Measurements from ENCODE around the gene GPR158. TPM values are rescaled to one million over a fixed set of nuclear protein-coding genes. Genes with fewer than 3 reads are reported as not detected.

GPR158 gene
- total and polyA plus RNA-seq, 4 donors: 0.03 to 0.08 TPM; not detected in 2

GRCh38 chr10:25245165-25245564 lies 70.4 kb downstream of the GPR158 start:
- no peaks in the 10 kb centered on the region for H3K36me3 ChIP-seq (ENCODE audit: control insufficient read depth in 4 of 4, insufficient read depth in 3 of 4, low read depth in 1 of 4, low read length in 3 of 4)
- WGBS: 54% methylated on average over 1 of the region's 1 CpG
- no peaks in the 10 kb centered on the region for H3K27me3 ChIP-seq (ENCODE audit: control insufficient read depth in 4 of 4, insufficient read depth in 4 of 4, low read length in 3 of 4)
- TF ChIP-seq CTCF (IDR thresholded peaks at IDR 0.05; ENCODE audit: low read depth, low read length, missing input control) (no peak), NR2F2 (IDR thresholded peaks at IDR 0.05) (no peak), JUND (IDR thresholded peaks at IDR 0.05) (no peak)
- no peak overlapping the region for H3K9ac ChIP-seq (ENCODE audit: low read depth in 1 of 2, low read length in 2 of 2)
- DNase-seq (ENCODE audit: low spot score): no peak
- H3K4me1 ChIP-seq (ENCODE audit: control insufficient read depth in 4 of 4, insufficient read depth in 4 of 4, low read length in 3 of 4): no peaks in the 10 kb centered on the region
- no peak overlapping the region for H3K27ac ChIP-seq (ENCODE audit: low read depth in 1 of 2, low read length in 2 of 2)
- H3K9me3 ChIP-seq (ENCODE audit: control insufficient read depth in 4 of 4, low read length in 3 of 4): no peaks in the 10 kb centered on the region
- H3K4me3 ChIP-seq (ENCODE audit: low read depth in 1 of 3, low read length in 3 of 3): no peak overlapping the region

- Histone ChIP-seq H3K9ac (ENCODE audit: low read depth in 1 of 2, low read length in 2 of 2) (no peak overlapping the region), H3K27ac (ENCODE audit: low read depth in 1 of 2, low read length in 2 of 2) (no peak overlapping the region), H3K4me1 (ENCODE audit: control insufficient read depth in 4 of 4, insufficient read depth in 4 of 4, low read length in 3 of 4) (no peaks in the 10 kb centered on the region), H3K27me3 (ENCODE audit: control insufficient read depth in 4 of 4, insufficient read depth in 4 of 4, low read length in 3 of 4) (no peaks in the 10 kb centered on the region), H3K36me3 (ENCODE audit: control insufficient read depth in 4 of 4, insufficient read depth in 3 of 4, low read depth in 1 of 4, low read length in 3 of 4) (no peaks in the 10 kb centered on the region), H3K9me3 (ENCODE audit: control insufficient read depth in 4 of 4, low read length in 3 of 4) (no peaks in the 10 kb centered on the region), H3K4me3 (ENCODE audit: low read depth in 1 of 3, low read length in 3 of 3) (no peak overlapping the region)
- no peak for TF ChIP-seq EGR1 (IDR thresholded peaks at IDR 0.05; ENCODE audit: low read depth in 2 of 2)
- DNase-seq (ENCODE audit: low spot score): no peak
- 84% methylated on average over 5 of the region's 5 CpGs for WGBS
Measured at GRCh38 chr10:25257646-25258045, 82.8 kb downstream of the GPR158 start.

- Histone ChIP-seq H3K9me3 (ENCODE audit: control insufficient read depth in 4 of 4, low read length in 3 of 4) (no peaks in the 10 kb centered on the region), H3K27ac (ENCODE audit: low read depth in 1 of 2, low read length in 2 of 2) (no peak overlapping the region), H3K36me3 (ENCODE audit: control insufficient read depth in 4 of 4, insufficient read depth in 3 of 4, low read depth in 1 of 4, low read length in 3 of 4) (no peaks in the 10 kb centered on the region), H3K4me3 (ENCODE audit: low read depth in 1 of 3, low read length in 3 of 3) (no peak overlapping the region), H3K4me1 (ENCODE audit: control insufficient read depth in 4 of 4, insufficient read depth in 4 of 4, low read length in 3 of 4) (no peaks in the 10 kb centered on the region), H3K9ac (ENCODE audit: low read depth in 1 of 2, low read length in 2 of 2) (no peak overlapping the region), H3K27me3 (ENCODE audit: control insufficient read depth in 4 of 4, insufficient read depth in 4 of 4, low read length in 3 of 4) (no peaks in the 10 kb centered on the region)
- DNase-seq (ENCODE audit: low spot score): no peak
- no peak for TF ChIP-seq SP1 (IDR thresholded peaks at IDR 0.05)
- no peak for TF ChIP-seq ATF3 (IDR thresholded peaks at IDR 0.05)
- no peak for TF ChIP-seq CTCF (IDR thresholded peaks at IDR 0.05; ENCODE audit: low read depth, low read length, missing input control)
- TF ChIP-seq RXRA (IDR thresholded peaks at IDR 0.05): no peak
- TF ChIP-seq NR2F2 (IDR thresholded peaks at IDR 0.05): no peak
- TF ChIP-seq HNF4A (conservative IDR thresholded peaks at IDR 0.05): no peak
- TF ChIP-seq REST (IDR thresholded peaks at IDR 0.05): no peak
- WGBS: 38% methylated on average over 2 of the region's 2 CpGs
Measured at GRCh38 chr10:25261110-25261509, 86.3 kb downstream of the GPR158 start.
